Purkinje cell (primary cell): ENCODE measurements around the gene PDZRN3. TPM values are rescaled to one million over a fixed set of nuclear protein-coding genes. Genes with fewer than 3 reads are reported as not detected.

Source experiments
- polyA plus RNA-seq: library from polyadenylated mRNA; unstranded; fragments of >200 nt; fragmentation: Nextera tagmentation; gene quantifications from 2 replicates; pipeline ENCODE4 v1.2.1, GENCODE V29; 2014

Gene PDZRN3
- 2.6 and 7.7 TPM in 2 replicates for polyA plus RNA-seq

DNA sequence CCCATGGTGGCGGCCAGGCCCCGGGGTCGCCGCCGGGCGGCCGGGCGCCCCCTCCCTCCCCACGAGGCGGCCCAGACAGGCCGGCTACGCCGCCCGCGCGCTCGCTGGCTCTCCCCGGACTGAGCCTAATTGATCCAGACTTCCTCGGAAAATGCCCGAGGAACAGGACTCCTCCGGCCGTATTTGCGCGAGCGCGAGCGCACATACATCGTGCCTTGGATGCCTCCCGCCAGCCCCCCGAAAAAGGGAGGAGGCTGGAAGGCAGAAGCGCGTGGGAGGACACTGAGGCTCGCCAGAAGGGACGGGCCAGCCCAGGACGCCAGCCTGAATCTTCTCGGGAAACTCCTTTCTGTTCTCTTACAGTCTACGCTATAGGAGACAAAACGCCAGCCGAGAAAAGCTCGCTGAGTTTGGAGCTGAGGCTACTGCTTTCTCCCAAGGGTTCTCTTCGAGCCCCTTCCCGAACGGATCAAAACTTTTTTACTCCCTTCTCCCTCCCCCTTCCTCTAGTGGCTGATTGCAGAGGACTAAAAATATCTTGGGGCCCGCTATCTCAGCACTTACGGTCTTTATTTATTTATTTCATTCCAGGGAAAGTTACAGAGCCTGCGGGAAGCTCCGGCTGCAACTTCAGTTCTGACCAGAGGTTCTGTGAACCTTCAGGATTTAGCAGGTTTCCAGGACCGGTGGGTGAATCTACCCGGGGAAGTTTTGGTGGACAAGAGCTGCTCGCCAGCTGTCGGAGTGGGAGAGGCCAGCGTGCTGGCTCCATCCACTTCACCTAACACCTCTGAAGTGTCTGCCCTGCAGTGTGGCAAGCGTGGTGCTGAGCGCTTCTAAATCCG lies at the start of gene PDZRN3:
Gene PDZRN3, minus strand, starts transcription at position 121 of the 845 bp plus-strand sequence.

